SHP77 treated with DMSO at 0.1 percent for 48 hours (cell line): ENCODE data around the gene CAMK2B.

Source experiments
- DNase-seq: peaks from one replicate; lab custom pipeline; 2025; lab: John Stamatoyannopoulos, UW

Gene CAMK2B

GRCh38 chr7:44228571-44229350 is 96.6 kb downstream of the CAMK2B start:
- no peak for DNase-seq

DNA sequence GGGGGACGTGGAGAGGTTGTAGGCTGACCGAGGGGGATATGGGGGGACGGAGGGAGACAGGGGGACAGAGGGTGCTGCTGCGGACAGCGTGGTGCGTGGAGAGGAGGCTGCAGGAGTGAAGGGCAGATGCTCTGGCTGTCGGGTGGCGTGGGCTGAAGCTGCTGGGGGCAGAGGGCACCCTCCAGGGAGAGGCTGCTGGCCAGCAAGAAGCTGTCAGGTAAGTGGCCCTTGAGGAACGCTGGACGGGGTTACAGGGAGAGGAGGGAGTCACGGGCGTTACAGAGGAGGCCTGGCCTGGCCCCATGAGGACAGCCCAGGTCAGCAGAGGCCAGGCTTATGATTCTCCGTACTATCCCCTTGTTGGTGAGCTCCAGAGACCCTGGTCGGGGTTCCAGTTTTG is 97.5 kb downstream of the CAMK2B start:
- DNase-seq: no peak

GRCh38 chr7:44226396-44226753 is 99.0 kb downstream of the CAMK2B start:
- DNase-seq: no peak

DNA sequence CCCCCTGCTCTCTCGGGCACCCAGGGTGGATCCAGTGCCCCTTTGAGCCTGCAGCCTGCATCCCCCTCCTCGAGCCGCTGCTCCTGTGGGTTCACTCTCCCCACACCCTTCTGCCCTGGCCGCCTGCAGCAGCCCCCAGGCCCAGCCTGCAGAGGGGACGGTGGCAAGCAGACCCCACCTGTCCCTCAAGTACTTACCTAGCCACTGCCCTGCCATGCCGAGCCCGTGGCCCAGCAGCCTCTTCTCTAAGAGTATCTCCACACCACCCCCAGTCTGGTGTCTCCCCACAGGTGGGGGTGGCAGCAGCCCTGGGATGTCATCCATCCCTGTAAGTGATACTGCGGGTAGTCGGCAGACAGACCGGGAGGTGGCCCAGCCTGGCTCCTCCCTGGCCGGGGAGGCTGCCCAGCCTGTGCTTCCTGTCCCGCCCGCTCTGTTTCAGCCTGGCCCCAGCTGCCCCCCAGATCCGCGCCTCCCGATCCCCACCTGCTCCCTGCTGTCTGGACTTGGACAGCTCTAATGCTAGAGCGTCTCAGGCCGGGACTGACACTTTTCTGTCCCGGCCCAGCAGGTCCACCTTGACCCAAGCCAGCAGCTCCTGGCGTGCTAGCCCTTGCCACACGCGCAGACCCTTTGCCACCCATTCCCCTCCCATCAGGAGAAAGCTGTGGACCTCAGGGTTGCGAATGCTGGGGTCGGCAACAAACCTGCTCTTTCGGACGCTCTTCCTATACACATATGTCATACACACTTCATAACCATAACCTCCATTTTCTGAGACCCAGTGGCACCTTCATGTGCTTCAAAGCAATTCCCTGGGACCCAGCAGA is 99.6 kb downstream of the CAMK2B start:
- DNase-seq: no peak

- no peak for DNase-seq
These were observed 100.3 kb downstream of the CAMK2B start for GRCh38 chr7:44224974-44225565.

- DNase-seq: peak; percentile 28
These were observed 101.1 kb downstream of the CAMK2B start for GRCh38 chr7:44224080-44224973.

GRCh38 chr7:44223362-44224079 is 101.9 kb downstream of the CAMK2B start:
- DNase-seq: no peak

DNA sequence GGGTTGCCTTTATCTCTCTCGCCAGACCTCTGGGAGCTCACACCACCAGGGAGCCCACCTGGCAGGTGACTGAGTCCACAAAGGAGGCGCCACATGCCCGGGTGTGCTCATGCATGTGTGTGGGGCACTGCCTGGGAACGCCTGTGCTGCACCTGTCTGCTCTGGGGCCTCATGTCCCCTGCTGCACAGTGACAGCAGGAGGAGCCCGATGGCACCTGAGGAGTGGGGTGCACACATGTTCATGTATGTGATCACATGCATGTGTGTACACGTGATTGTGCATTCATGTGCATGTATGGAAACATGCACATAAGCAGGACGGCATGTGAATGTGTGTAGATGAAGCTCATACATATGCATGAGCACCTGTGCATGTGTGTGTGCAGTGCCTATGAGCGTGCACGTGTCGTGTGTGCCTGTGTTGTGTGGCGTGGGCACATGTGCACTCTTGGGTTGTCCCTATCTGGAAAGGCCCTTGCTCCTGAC is 102.6 kb downstream of the CAMK2B start:
- DNase-seq: no peak

GRCh38 chr7:44222074-44222473 is 103.3 kb downstream of the CAMK2B start:
- DNase-seq: no peak

DNA sequence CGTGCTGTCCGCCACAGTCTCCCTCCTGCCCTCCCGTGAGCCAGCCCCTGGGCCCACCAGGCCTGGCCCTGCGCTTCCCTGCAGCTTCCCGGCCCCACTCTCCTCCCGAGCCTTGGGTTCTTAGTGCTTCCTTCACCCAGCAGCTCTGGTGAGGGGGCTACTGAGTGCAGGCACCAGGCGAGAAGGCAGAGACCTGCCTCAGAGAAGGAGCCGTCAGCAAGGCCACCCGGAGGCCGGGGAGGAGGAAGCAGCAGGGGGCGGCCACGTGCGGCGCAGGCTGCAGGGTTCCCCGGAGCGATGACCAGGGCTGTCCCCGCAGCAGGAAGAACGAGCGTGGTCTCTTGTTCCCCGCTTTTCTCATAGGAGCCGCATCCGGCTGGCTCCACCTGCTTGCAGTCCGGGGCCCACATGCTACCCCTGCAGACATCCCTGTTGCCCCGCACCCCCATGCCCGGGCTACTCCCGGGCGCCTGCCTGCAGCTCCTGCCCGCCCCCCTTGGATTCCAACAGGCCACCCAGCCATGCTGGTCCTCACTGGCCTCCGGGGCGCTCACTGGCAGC is 104.1 kb downstream of the CAMK2B start:
- no peak for DNase-seq

GRCh38 chr7:44220358-44221112 is 104.9 kb downstream of the CAMK2B start:
- DNase-seq: no peak

GRCh38 chr7:44220046-44220357 is 105.4 kb downstream of the CAMK2B start:
- DNase-seq: no peak

- DNase-seq: no peak
These were observed 105.9 kb downstream of the CAMK2B start for GRCh38 chr7:44219371-44220045.

GRCh38 chr7:44218418-44219201 is 106.8 kb downstream of the CAMK2B start:
- DNase-seq: no peak

- no peak for DNase-seq
These were observed 107.5 kb downstream of the CAMK2B start for GRCh38 chr7:44217852-44218402.

DNA sequence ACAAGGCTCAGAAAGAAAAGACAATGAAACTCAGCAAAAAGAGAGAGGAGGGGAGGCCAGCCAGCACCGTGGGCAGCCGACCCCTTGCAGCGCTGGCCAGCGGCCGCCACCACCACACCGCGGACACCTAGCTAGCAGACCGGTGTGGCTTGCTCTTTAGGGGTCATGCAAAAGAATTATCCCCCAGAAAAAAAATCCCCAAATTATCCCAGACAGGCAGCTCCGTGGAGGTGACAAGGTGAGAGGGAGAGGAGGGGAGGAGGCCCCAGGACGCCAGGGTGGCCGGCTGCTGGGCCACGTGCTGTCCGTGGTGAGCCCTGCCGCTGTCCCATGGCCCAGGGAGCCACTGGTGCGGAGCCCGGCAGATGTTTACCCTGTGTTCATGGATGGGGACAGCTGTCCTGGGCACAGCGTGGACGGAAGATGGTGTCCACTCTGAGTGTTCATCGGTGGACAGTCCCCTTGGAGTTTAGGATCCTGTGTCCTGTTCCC is 108.1 kb downstream of the CAMK2B start:
- DNase-seq: no peak

- DNase-seq: no peak
These were observed 108.7 kb downstream of the CAMK2B start for GRCh38 chr7:44216521-44217222.

GRCh38 chr7:44216019-44216418 is 109.4 kb downstream of the CAMK2B start:
- no peak for DNase-seq
